HG03108 (cell line): ENCODE results near the gene UROD.

ENCODE experiments used
- ATAC-seq: cut with Tn5 transposase; IDR thresholded peaks from one replicate; pipeline ENCODE4 v1.9.1; 2021; ENCODE audit warnings: moderate library complexity; ENCODE audit not compliant: unreplicated experiment

Gene UROD

DNA sequence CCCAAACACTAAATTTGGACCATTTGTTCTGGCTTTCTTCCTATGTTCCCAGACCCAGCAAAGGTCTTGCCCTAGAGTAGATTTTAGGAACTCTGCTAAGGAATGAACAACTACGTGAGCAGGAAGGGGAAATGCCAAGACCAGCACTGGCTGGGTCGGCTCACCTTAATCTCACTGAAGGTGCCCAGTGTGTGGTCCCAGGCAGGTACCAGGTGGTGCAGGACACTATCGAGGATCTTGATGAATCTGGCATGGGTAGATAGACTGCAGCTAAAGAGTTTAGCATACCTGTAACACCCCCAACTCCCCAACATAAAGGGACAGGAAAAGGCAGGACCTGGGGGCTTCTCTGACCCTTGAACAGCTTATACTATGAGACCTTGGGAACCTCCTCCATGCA lies 4.0 kb upstream of the UROD start:
- ATAC-seq: no peak

DNA sequence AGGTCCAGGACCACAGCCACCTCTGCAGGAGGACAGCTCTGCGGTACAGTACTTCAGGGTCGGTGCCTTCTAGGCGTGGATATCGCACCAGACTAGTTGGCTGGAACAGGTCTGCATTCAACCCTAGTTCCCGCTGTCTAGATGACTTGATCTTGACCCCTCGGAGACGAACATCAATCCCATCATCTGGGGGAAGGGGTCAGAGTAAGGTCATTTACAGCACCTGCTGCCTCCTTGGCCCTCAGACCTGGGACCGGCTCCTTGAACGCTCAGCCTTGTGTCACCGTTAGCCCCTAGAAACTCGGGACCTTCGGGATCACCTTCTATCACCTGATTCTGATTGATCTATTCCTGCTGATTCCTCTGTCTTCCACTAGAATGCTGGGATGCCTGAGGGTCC lies 3.5 kb upstream of the UROD start:
- ATAC-seq: no peak

DNA sequence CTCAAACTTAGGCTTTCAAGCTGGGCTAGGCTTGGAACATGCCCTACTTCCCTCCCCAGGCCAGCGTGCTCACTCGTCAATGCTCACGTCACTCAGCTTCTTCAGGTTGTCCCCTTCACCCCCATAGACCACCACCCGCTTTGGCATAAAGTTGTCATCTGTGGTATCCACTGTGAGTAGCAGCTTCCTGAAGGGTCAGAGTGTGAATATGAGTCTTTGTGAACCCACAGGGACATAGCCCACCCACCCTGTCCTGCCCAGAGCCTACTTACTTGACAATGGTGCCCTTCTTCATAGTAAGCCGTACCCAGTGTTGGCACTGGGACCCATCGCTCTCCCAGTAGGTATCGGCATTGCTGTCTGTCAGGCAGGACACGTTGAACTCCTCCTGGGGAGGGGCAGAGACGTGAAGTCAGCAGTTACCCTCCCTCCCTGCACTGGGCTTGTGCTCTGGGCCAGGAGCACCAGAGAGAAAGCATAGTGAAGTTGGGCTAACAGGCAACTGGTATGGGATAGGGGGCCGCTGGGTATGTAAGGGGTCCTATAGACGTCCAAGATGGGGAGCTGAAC lies 2.7 kb upstream of the UROD start:
- no peak for ATAC-seq

DNA sequence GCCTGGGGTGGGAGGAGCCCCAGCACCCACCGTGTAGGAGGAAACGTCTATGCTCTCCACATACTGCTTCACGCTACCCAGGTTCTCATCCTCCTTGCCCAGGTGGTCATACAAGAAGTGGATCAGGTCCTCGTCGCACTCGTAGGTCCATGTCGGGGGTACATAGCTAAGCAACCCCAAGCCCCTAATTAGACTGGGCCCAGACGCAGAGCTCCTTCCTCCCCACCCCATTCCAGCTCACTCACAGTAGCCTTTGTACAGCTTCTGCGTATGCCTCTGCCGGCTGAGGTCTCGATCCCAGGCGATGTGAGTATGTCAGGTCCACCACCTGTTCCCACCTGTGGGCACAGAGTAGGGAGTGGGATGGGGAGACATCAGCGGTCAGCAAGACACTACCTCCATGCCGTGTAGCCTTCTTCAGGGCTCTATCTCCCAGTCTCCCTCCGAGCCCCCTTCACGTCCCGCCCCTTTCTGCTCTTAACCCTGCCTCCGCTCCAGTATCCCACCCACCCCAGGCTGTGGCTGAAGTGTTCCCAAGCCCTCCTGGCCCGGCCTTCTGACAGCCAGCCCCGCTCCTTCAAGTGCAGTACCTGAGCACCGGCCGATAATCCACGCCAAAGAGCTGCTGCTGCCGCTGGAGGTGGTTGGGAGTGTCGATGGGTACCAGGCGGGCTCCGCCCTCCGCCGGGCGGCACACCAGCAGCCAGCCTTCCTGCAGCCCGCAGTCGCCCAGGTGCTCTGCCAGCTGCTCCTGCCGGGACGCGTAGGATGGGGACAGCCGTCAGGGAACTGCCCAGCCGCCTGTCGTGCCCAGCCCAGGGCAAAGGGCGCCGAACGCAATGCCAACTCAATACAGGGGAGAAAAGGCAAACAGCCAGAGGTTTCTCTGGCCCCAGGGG lies 1.8 kb upstream of the UROD start:
- ATAC-seq: no peak

DNA sequence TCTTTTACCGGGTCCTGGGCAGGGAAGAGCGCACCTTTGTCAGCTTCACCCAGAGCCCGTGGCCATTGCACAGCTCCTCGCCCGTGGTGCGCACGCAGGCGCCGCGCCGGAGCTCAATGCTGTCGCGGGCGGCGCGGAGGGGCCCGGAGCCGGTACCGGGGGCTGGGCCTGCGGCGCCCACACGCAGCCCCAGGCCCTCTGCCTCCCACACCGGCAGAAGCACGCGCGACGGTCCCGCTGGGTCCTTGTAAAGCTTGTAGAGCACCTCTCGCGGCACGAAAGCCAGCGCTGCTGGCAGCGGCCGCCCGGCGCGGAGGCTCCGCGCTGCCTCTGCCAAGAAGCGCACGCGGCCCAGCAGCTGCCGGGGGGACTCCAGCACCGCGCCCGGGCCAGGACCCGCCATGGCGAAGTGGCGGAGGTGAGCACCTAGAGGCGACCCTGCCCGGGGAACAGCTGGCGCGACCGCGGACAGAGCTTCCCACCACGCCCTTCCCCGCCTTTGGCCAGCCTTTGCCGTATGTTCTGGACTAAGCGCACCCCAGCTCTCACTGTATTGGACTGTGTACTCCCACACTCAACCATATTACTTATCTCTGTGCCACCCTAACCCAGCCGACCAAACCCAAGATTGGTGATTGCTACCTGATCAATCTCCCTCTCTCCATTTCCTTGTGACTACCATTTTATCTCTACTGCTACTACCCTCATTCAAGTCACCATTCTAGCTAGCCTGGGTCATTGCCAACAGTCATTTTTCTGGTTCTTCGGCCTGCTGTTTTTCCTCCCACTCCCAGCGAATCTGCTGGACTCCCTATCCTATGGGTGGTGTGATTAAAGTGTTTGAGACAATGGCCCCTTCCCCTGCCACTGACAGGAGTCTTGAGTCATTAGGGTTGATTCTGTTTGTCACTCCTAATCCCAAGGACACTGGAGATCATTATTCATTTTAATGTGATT lies 921 bp upstream of the UROD start, which contains the start of gene HECTD3:
Gene HECTD3, minus strand, starts transcription at position 470 of the 957 bp plus-strand sequence. Its CDS starts 67 bp downstream, at position 403.
- ATAC-seq: peak; percentile 54

DNA sequence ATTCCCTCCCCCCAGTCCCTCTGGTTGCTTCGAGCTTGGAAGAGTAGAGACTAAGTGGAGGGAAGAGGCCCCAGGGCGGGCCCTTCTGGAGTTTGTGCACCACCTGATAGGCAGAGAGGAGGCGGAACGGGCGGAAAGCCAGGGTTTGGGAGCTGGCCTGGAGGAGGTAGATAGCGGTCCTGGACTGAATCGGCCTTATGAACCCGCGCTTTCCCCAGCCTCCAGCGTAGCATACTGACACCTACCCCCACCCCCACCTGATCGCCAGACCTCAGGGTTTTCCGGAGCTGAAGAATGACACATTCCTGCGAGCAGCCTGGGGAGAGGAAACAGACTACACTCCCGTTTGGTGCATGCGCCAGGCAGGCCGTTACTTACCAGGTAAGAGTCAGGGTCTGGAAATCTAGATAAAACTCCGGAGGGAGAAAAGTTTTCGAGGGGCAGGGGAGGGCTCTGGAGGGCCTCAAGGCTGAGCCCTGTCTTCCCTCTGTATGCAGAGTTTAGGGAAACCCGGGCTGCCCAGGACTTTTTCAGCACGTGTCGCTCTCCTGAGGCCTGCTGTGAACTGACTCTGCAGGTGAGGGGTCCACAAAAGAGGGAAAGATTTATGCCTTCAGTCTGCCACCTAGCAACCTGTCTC lies 705 bp downstream of the UROD start:
- ATAC-seq: no peak

DNA sequence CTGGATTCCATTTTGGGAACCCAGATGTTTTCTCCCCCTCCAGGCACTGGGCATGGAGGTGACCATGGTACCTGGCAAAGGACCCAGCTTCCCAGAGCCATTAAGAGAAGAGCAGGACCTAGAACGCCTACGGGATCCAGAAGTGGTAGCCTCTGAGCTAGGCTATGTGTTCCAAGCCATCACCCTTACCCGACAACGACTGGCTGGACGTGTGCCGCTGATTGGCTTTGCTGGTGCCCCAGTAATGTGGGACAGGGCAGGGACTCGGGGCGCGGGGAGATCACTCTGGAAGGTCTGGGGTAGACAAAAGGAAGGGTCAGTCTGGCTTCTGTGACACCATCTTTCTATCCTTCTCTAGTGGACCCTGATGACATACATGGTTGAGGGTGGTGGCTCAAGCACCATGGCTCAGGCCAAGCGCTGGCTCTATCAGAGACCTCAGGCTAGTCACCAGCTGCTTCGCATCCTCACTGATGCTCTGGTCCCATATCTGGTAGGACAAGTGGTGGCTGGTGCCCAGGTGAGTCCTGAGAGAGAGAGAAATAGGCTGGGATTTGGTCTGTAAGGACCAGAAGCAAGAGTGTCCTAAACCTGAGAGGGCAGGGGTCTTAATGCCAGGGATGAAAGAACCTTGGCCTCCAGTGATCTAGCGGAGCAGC lies 1.6 kb downstream of the UROD start:
- ATAC-seq: no peak

DNA sequence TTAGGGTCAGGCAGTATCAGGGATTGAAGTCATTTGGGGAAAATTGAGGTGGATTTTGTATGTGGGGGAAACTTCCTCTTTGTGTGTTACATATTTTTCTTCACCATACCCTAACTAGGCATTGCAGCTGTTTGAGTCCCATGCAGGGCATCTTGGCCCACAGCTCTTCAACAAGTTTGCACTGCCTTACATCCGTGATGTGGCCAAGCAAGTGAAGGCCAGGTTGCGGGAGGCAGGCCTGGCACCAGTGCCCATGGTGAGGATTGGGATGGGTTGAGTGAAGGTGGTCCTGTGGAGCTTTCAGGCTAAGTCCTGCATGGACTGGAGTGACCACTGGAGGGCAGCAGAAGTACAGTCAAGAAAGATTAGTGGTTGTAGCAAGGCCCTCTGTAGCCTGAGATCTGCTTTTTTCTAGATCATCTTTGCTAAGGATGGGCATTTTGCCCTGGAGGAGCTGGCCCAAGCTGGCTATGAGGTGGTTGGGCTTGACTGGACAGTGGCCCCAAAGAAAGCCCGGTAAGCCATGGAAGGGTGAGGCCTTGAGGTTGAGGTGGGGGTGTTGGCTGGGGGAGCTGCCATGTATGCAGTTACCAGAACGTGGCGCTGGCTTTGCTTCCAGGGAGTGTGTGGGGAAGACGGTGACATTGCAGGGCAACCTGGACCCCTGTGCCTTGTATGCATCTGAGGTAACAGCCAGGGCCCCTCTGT lies 2.4 kb downstream of the UROD start:
- ATAC-seq: no peak

DNA sequence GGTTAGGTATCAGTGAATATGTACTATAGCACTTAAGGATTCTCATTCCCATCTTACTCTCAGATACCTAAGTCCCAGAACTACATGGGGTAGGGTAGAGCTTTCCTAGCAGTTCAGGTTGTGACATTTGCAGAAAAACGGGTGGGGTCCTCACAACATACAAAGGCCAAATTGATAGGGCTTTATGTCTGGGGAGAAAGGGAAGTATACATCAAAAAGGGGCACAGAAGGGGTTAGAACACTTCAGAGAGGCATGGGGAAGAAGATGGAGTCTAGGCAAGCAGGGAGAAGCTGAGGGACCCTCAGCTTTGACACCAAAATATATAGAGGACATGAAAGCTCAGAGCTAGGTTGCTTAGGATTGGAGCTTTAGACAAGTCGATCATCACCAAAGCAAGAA lies 3.6 kb downstream of the UROD start:
- no peak for ATAC-seq

DNA sequence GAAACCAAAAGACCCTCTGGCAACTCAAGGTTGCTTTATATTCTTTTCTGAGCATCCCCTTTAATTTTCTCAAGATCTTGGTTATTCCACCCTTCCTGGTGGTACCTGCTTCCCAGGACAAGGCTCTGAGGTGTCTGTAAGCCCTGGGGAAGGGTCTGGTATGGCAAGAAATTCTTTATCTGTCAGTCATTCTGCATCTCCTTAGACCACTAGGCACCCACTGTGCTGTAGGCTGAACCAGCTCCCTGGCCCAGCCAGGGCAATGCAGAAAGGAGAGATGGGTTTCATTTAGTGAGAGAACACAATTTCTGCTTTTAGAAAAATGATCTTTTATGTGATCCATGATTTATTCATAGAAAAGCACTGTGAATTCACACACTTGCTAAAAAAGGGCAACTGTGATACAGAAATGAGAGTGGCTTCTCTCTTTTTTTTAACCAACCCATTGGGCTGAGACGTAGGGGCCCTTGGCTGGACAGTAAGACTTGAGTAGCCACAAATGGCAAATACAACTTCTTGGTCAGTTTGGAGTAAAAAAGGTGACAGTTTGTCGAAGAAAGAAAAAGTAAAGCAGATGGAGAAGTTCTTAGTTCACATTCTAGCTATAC lies 4.1 kb downstream of the UROD start:
- ATAC-seq: no peak

DNA sequence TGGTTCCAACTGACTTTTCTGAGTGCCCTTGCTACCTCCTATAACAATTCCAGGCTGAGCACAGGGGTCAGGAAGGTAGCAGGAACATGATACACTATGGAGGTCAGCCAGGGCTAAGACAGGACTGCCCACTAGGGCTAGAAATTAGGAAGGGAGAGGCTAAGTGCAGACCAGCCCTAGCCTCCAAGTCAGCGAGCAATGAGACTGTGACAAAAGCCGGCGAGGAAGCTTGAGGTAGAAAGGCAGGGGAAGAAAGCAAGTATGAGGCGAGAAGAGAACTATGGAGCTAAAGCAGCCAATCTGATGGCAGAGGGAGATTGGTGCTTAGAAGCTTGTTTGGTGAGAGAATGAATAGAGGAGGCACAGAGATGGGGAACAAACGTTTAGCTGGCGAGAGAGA lies 4.7 kb downstream of the UROD start:
- ATAC-seq: no peak

DNA sequence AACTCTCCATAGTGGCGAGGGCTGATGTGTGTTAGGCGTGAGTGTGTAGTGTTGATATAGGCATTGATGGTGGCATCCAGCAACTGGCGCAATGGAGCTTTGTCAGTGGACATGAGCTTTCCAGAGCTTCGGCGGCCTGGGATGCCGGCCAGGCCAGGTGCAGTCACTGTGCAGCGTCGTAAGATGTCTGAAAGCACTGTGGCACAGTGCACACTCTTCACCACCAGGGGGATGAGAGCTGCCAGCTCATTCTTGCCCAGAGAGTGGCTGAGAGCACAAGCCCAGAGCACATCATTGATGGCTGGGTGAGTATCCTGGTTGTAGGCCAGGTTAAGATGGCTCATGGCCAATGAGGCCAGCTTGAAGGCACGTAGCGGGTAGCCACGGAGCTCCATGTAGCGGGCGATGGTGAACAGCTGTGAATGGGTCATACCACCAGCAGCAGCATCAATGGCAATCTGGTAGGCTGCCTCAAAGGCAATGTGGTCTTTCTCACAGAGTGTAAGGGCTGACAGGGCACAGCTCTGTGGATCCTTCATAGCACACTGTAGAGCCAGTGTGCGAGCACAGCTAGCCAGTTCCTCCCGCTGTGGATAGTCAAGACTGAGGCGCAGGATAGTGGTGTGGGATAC lies 6.7 kb downstream of the UROD start:
- ATAC-seq: no peak

DNA sequence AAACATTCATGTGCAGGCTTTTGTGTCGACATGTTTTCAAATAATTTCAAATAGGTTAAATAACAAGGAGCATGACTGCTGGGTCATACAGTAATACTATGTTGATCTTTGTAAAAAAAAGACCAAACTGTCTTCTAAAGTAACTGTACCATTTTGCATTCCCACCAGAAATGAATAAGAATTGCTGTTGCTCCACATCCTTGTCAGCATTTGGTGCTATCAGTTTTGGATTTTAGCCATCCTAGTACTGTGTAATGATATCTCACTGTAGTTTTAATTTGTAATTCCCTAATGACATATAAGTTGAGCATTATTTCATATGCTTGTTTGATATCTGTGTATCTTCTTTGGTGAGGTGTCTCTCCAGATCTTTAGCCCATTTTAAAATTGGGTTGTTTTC lies 11.6 kb downstream of the UROD start:
- no peak for ATAC-seq

DNA sequence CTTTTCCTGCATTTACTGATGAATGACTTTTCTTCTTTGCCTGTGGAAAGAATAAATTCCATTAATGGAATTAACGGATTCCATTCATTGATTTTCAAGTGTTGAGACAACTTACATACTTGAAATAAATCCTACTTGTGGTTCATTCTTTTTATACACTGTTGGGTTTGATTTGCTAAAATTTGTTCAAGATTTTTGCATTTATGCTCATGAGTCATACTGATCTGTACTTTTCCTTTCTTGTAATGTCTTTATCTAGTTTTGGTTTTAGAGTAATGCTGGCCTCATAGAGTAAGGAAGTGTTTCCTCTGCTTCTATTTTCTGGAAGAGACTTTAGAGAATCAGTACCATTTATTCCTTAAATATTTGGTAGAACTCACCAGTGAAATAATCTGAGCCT lies 14.4 kb downstream of the UROD start:
- ATAC-seq: no peak

DNA sequence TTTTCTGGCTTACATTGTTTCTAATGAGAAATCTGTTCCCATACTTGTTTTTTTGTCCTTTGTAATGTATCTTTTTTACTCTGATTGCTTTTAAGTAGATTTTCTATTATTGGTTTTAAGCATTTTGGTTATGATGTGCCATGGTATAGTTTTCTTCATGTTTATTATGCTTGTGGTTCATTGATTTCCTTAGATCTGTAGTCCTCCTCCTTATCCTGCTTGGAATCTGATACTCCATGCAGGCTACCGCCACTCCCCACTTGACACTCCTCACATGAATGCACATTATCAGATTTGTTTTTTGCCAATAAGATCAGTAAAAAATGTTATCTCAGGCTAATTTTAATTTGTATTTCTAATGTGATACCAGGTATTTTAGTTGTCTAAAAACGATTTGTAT lies 20.8 kb downstream of the UROD start:
- ATAC-seq: no peak

DNA sequence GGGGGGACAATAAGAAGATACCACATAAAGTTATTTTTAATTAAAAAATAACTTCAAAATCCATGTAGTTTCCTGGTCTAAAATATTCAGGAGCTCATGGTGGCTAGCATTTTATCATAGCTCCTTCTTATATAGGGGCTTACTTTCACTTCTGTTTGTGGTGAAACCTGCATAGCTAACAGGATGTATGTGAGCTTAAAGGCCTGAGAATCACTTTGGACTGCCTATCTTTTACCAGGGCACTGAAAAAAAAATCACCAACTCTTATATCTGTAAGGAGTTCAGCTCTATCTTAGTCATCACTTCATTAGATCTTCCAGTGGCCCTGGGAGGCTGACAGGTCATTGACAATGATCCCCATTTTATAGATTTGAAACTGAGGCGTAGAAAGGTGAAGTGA lies 21.3 kb downstream of the UROD start:
- ATAC-seq: no peak

DNA sequence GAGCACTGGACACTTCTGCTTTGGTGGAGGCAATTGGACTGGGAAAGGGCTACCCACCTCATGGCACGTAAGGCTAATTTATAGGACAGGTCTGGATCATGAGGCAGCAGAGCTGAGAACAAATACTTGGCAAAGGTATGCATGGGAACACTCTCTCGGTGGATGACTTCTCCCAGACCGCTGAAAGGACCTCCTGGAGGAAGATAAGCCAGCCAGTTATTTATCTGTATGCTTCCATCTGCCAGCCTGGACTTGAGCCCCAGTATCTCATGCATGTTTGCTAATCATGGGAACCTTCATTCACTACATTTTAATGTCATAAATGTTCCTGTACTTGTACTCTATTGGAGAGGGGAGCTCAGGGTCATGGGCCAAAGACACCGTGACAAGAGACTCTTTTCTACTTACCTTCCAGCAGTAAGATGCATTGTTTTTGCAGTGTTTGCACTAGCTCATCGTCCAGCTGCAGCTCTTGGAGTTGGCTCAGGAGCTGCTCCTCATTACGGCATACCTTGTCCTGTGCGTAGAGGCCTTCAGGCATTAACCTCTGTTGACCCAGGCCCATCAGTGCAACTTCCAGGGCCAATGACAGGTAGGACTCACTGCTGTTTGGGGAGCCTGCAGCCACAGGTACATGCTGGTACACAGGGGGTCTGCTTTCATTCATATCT lies 23.7 kb downstream of the UROD start:
- ATAC-seq: no peak

DNA sequence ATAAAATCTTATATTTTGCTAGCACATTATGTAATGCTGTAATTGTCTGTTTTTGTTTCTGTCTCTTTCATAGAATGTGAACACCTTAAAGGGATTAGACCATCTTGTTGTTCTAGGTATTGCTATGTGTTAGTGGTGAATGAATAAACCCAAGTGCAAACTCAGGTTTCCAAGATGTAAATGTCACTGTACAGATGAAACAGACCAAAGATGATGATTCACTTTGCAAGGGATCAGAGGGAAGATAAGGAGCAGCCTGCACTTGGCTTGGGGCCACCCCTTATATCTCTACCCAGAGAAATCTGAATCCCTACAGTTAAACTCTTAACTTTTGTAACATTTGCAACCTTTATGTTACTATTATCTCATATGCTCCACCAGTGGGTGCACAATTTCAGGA lies 25.4 kb downstream of the UROD start:
- no peak for ATAC-seq
